Central memory CD8-positive, alpha-beta T cell (primary cell): Measurements from ENCODE around the gene FAM131A.

Source experiments
- ATAC-seq: fragments of 150-1000 bp; cut with Tn5 transposase; replicated peaks from 2 replicates; pipeline ENCODE4 v1.10.0; 2022; ENCODE audit warnings: mild to moderate bottlenecking, moderate FRiP score, moderate number of reproducible peaks; ENCODE audit not compliant: poor library complexity, severe bottlenecking; ENCODE audit errors: extremely low read depth
- DNase-seq, 2 donors: peaks; one replicate each; pipeline ENCODE4 v3.0.0; 2021; ENCODE audit warnings: low spot score in 2 of 2
- H3K27ac Mint-ChIP-seq: one replicate; pipeline ENCODE4 v1.8.0; 2022; ENCODE audit warnings: low read depth, mild to moderate bottlenecking, moderate library complexity, mixed read lengths
- H3K27me3 Mint-ChIP-seq: one replicate; pipeline ENCODE4 v1.8.0; 2022; ENCODE audit warnings: mixed read lengths
- H3K36me3 Mint-ChIP-seq: one replicate; pipeline ENCODE4 v1.8.0; 2022; ENCODE audit warnings: mild to moderate bottlenecking, moderate library complexity, mixed read lengths; ENCODE audit not compliant: insufficient read depth
- H3K4me1 Mint-ChIP-seq: one replicate; pipeline ENCODE4 v1.8.0; 2022; ENCODE audit warnings: mixed read lengths
- H3K4me3 Mint-ChIP-seq: one replicate; pipeline ENCODE4 v1.8.0; 2022; ENCODE audit warnings: mild to moderate bottlenecking, moderate library complexity, mixed read lengths
- H3K9me3 Mint-ChIP-seq: one replicate; pipeline ENCODE4 v1.8.0; 2022; ENCODE audit warnings: mixed read lengths

Gene FAM131A

GRCh38 chr3:184379358-184380184 is 42.2 kb downstream of the FAM131A start, which contains the start of gene CHRD:
CHRD (plus strand) TSS chr3:184380054; CDS start chr3:184380319, 265 bp downstream.
- Mint-ChIP-seq H3K27ac (no peak within 1 kb of the TSS), H3K4me1 (no peaks in the 10 kb centered on the region), H3K27me3 (peaks cover 82% of the 10 kb centered on the region), H3K36me3 (peaks cover 2% of the 10 kb centered on the region), H3K9me3 (no peaks in the 10 kb centered on the region), H3K4me3 (peak within 1 kb of the TSS; percentile 67)
- no peak for DNase-seq
- no peak for ATAC-seq

- Mint-ChIP-seq H3K4me3 (peak overlapping the region; percentile 55), H3K27ac (no peak overlapping the region), H3K36me3 (peaks cover 2% of the 10 kb centered on the region), H3K27me3 (peaks cover 82% of the 10 kb centered on the region), H3K4me1 (no peaks in the 10 kb centered on the region), H3K9me3 (no peaks in the 10 kb centered on the region)
- ATAC-seq, result no peak
- DNase-seq, result no peak
These were observed 42.8 kb downstream of the FAM131A start for GRCh38 chr3:184380185-184380626.

GRCh38 chr3:184380627-184381260 is 43.3 kb downstream of the FAM131A start:
- Mint-ChIP-seq H3K36me3 (peaks cover 2% of the 10 kb centered on the region), H3K4me3 (peak overlapping the region; percentile 55), H3K9me3 (no peaks in the 10 kb centered on the region), H3K27ac (no peak overlapping the region), H3K27me3 (peaks cover 82% of the 10 kb centered on the region), H3K4me1 (no peaks in the 10 kb centered on the region)
- ATAC-seq (peak; percentile 47), DNase-seq (no peak)

- Mint-ChIP-seq H3K4me3 (peak overlapping the region; percentile 55), H3K36me3 (peaks cover 2% of the 10 kb centered on the region), H3K27ac (no peak overlapping the region), H3K4me1 (no peaks in the 10 kb centered on the region), H3K9me3 (no peaks in the 10 kb centered on the region), H3K27me3 (peaks cover 80% of the 10 kb centered on the region)
- no peak for DNase-seq
- ATAC-seq, result no peak
These were observed 44.1 kb downstream of the FAM131A start for GRCh38 chr3:184381261-184382224.

- no peaks in the 10 kb centered on the region for H3K4me1 Mint-ChIP-seq
- H3K4me3 Mint-ChIP-seq, result no peak overlapping the region
- ATAC-seq (no peak), DNase-seq (no peak)
- peaks cover 2% of the 10 kb centered on the region for H3K36me3 Mint-ChIP-seq
- no peaks in the 10 kb centered on the region for H3K9me3 Mint-ChIP-seq
- peaks cover 70% of the 10 kb centered on the region for H3K27me3 Mint-ChIP-seq
- no peak overlapping the region for H3K27ac Mint-ChIP-seq
These were observed 45.1 kb downstream of the FAM131A start for GRCh38 chr3:184382326-184383032.

GRCh38 chr3:184383033-184383740 is 45.8 kb downstream of the FAM131A start:
- peaks cover 2% of the 10 kb centered on the region for H3K36me3 Mint-ChIP-seq
- no peak for DNase-seq
- H3K27ac Mint-ChIP-seq, result no peak overlapping the region
- no peaks in the 10 kb centered on the region for H3K9me3 Mint-ChIP-seq
- no peak overlapping the region for H3K4me3 Mint-ChIP-seq
- ATAC-seq, result no peak
- H3K27me3 Mint-ChIP-seq, result peaks cover 63% of the 10 kb centered on the region
- H3K4me1 Mint-ChIP-seq, result no peaks in the 10 kb centered on the region

- H3K27me3 Mint-ChIP-seq, result peaks cover 55% of the 10 kb centered on the region
- no peak overlapping the region for H3K27ac Mint-ChIP-seq
- peaks cover 5% of the 10 kb centered on the region for H3K36me3 Mint-ChIP-seq
- H3K4me3 Mint-ChIP-seq, result no peak overlapping the region
- H3K9me3 Mint-ChIP-seq, result no peaks in the 10 kb centered on the region
- H3K4me1 Mint-ChIP-seq, result no peaks in the 10 kb centered on the region
- ATAC-seq (no peak), DNase-seq (no peak)
These were observed 46.9 kb downstream of the FAM131A start for GRCh38 chr3:184384342-184384741.

- peaks cover 58% of the 10 kb centered on the region for H3K27me3 Mint-ChIP-seq
- H3K4me3 Mint-ChIP-seq, result no peak overlapping the region
- H3K4me1 Mint-ChIP-seq, result no peaks in the 10 kb centered on the region
- ATAC-seq (no peak), DNase-seq (no peak)
- peaks cover 5% of the 10 kb centered on the region for H3K36me3 Mint-ChIP-seq
- no peak overlapping the region for H3K27ac Mint-ChIP-seq
- H3K9me3 Mint-ChIP-seq, result no peaks in the 10 kb centered on the region
These were observed 47.5 kb downstream of the FAM131A start for GRCh38 chr3:184384856-184385422.

GRCh38 chr3:184386047-184386806 is 48.8 kb downstream of the FAM131A start:
- Mint-ChIP-seq H3K4me1 (no peaks in the 10 kb centered on the region), H3K9me3 (no peaks in the 10 kb centered on the region), H3K4me3 (no peak overlapping the region), H3K36me3 (peaks cover 5% of the 10 kb centered on the region), H3K27me3 (peaks cover 70% of the 10 kb centered on the region), H3K27ac (no peak overlapping the region)
- ATAC-seq (no peak), DNase-seq (no peak)

GRCh38 chr3:184387174-184387714 is 49.8 kb downstream of the FAM131A start:
- ATAC-seq, result no peak
- peaks cover 72% of the 10 kb centered on the region for H3K27me3 Mint-ChIP-seq

More at GRCh38 chr3:184387174-184387714, 49.8 kb downstream of the FAM131A start:
- Mint-ChIP-seq H3K9me3 (no peaks in the 10 kb centered on the region), H3K36me3 (peaks cover 5% of the 10 kb centered on the region), H3K4me1 (no peaks in the 10 kb centered on the region), H3K27ac (no peak overlapping the region), H3K4me3 (no peak overlapping the region)
- DNase-seq, result no peak
